Spleen (tissue), 7 donors: Measurements from ENCODE around the gene NGEF.

ENCODE experiments used
- POLR2AphosphoS5 ChIP-seq, 3 donors: sonication (generic); formaldehyde crosslinking; IDR thresholded peaks; one replicate each; pipeline ENCODE4 v1.5.1; 2017; ENCODE audit warnings: antibody characterized with exemption in 3 of 3
- TF ChIP-seq, protein P1 (sequence below), 11 experiments: fragments of 200-600 bp in 7 of 11; fragments of 450-650 bp in 4 of 11; sonication (generic) in 4 of 11; IDR thresholded peaks in 8 of 11; conservative IDR thresholded peaks in 3 of 11; 1 replicate in 7 of 11; 2 replicates in 4 of 11; pipeline versions ENCODE4 v1.4.0 to v1.8.0; 2016 to 2021; ENCODE audit warnings: antibody characterized with exemption in 11 of 11, inconsistent platforms in 4 of 11, mild to moderate bottlenecking in 1 of 11
- donor health status: DM: no; HTN: no; CAD: no; lungs with moderate emphysema.
- donor health status: DM: no; HTN: no; CAD: no.
- donor health status: DM: no; HTN: no; CAD: no.

DNA sequence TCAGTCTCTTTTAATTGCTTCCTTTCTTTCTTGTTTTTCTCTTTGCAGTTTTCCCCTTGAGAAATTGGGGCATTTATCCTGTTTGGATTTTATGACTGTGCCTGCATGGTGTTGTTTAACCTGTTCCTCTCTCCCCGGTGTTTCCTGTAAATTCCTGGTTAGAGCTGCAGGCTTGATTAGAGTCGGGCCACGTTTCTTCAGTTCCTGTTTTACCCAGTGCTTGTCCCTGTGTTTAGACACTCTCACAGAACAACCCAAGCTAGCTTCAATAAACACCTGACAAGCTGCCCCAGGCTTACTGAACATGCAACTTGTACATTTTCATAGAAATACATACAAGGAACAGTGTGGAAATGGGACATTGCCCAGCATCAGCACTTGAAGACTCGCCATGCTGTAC, 53.9 kb downstream of the NGEF start:
- TF ChIP-seq, protein P1, sequence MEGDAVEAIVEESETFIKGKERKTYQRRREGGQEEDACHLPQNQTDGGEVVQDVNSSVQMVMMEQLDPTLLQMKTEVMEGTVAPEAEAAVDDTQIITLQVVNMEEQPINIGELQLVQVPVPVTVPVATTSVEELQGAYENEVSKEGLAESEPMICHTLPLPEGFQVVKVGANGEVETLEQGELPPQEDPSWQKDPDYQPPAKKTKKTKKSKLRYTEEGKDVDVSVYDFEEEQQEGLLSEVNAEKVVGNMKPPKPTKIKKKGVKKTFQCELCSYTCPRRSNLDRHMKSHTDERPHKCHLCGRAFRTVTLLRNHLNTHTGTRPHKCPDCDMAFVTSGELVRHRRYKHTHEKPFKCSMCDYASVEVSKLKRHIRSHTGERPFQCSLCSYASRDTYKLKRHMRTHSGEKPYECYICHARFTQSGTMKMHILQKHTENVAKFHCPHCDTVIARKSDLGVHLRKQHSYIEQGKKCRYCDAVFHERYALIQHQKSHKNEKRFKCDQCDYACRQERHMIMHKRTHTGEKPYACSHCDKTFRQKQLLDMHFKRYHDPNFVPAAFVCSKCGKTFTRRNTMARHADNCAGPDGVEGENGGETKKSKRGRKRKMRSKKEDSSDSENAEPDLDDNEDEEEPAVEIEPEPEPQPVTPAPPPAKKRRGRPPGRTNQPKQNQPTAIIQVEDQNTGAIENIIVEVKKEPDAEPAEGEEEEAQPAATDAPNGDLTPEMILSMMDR (IDR thresholded peaks at IDR 0.05 in 8 of 11, conservative IDR thresholded peaks at IDR 0.05 in 3 of 11) = no peak
- TF ChIP-seq POLR2AphosphoS5 (IDR thresholded peaks at IDR 0.05) = no peak
